Measurements from ENCODE around the gene SUN2. TPM values are rescaled to one million over a fixed set of nuclear protein-coding genes. Genes with fewer than 3 reads are reported as not detected.

SUN2 gene
- total RNA-seq, 6 donors from 2014 or later = 191 to 436 (median 275) TPM

GRCh38 chr22:38724926-38725571 is 30.7 kb downstream of the SUN2 start:
- H3K27ac ChIP-seq = no peak overlapping the region
- no peak overlapping the region for H3K4me3 ChIP-seq
- H3K36me3 ChIP-seq = peaks cover 50 to 98% (median 87%) of the 10 kb centered on the region in 4 donors
- H3K4me1 ChIP-seq = no peaks in the 10 kb centered on the region
- no peaks in the 10 kb centered on the region for H3K9me3 ChIP-seq
- ATAC-seq (ENCODE audit: low FRiP score in 2 of 2) (no peak), DNase-seq (no peak)
- no peaks in the 10 kb centered on the region for H3K27me3 ChIP-seq
- TF ChIP-seq CTCF (IDR thresholded peaks at IDR 0.05) (peak in 3 of 6 experiments; percentile 12 to 32 (median 16)), POLR2AphosphoS5 (IDR thresholded peaks at IDR 0.05) (no peak)
- WGBS, 2 donors = 72 to 81% methylated on average over 3 of the region's 3 CpGs

GRCh38 chr22:38724176-38724575 is 31.6 kb downstream of the SUN2 start:
- Histone ChIP-seq H3K36me3 (peaks cover 45 to 95% (median 78%) of the 10 kb centered on the region in 4 donors), H3K27ac (no peak overlapping the region), H3K9me3 (no peaks in the 10 kb centered on the region), H3K4me1 (peaks cover 0 to 1% (median 0%) of the 10 kb centered on the region in 4 donors), H3K27me3 (no peaks in the 10 kb centered on the region), H3K4me3 (no peak overlapping the region)
- DNase-seq (no peak), ATAC-seq (ENCODE audit: low FRiP score in 2 of 2) (no peak)
- 97 to 99% methylated on average over 6 to 7 of the region's 7 CpGs for WGBS, 2 donors
- no peak for TF ChIP-seq CTCF (IDR thresholded peaks at IDR 0.05)
- no peak for TF ChIP-seq POLR2AphosphoS5 (IDR thresholded peaks at IDR 0.05)
- TF ChIP-seq POLR2A (IDR thresholded peaks at IDR 0.05) = no peak
- TF ChIP-seq EP300 (IDR thresholded peaks at IDR 0.05) = no peak

GRCh38 chr22:38721551-38721950 is 34.2 kb downstream of the SUN2 start:
- WGBS, 2 donors = 90 to 96% methylated on average over 7 of the region's 7 CpGs
- no peak for TF ChIP-seq POLR2AphosphoS5 (IDR thresholded peaks at IDR 0.05)
- no peak for TF ChIP-seq EP300 (IDR thresholded peaks at IDR 0.05)
- TF ChIP-seq POLR2A (IDR thresholded peaks at IDR 0.05) = no peak
- no peak for TF ChIP-seq CTCF (IDR thresholded peaks at IDR 0.05)

GRCh38 chr22:38720350-38720749 is 35.4 kb downstream of the SUN2 start:
- peaks cover 25 to 87% (median 63%) of the 10 kb centered on the region in 4 donors for H3K36me3 ChIP-seq
- H3K27me3 ChIP-seq = no peaks in the 10 kb centered on the region
- TF ChIP-seq CTCF (IDR thresholded peaks at IDR 0.05) (no peak), POLR2A (IDR thresholded peaks at IDR 0.05) (no peak), POLR2AphosphoS5 (IDR thresholded peaks at IDR 0.05) (no peak), EP300 (IDR thresholded peaks at IDR 0.05) (no peak)
- no peaks in the 10 kb centered on the region for H3K9me3 ChIP-seq
- ATAC-seq (ENCODE audit: low FRiP score in 2 of 2) = no peak
- H3K4me1 ChIP-seq = peaks cover 10 to 20% (median 14%) of the 10 kb centered on the region in 4 donors
- no peak overlapping the region for H3K27ac ChIP-seq
- 89 to 92% methylated on average over 3 of the region's 3 CpGs for WGBS, 2 donors
- no peak overlapping the region for H3K4me3 ChIP-seq
- DNase-seq = no peak

More at GRCh38 chr22:38721551-38721950, 34.2 kb downstream of the SUN2 start:
- DNase-seq (no peak), ATAC-seq (ENCODE audit: low FRiP score in 2 of 2) (no peak)
- H3K4me1 ChIP-seq = peaks cover 10 to 15% (median 12%) of the 10 kb centered on the region in 4 donors
- H3K27me3 ChIP-seq = no peaks in the 10 kb centered on the region
- peaks cover 32 to 87% (median 64%) of the 10 kb centered on the region in 4 donors for H3K36me3 ChIP-seq
- H3K27ac ChIP-seq = no peak overlapping the region
- H3K4me3 ChIP-seq = no peak overlapping the region
- no peaks in the 10 kb centered on the region for H3K9me3 ChIP-seq

- Histone ChIP-seq H3K4me1 (peaks cover 20 to 31% (median 25%) of the 10 kb centered on the region in 4 donors), H3K4me3 (no peak overlapping the region), H3K27ac (peak overlapping the region in 3 of 4 donors; percentile 35 to 77 (median 48)), H3K36me3 (peaks cover 20 to 79% (median 52%) of the 10 kb centered on the region in 4 donors), H3K9me3 (no peaks in the 10 kb centered on the region), H3K27me3 (no peaks in the 10 kb centered on the region)
- TF ChIP-seq EP300 (IDR thresholded peaks at IDR 0.05) (no peak), POLR2A (IDR thresholded peaks at IDR 0.05) (no peak), CTCF (IDR thresholded peaks at IDR 0.05) (no peak)
- ATAC-seq (ENCODE audit: low FRiP score in 2 of 2) = no peak
- no peak for DNase-seq
- WGBS, 2 donors = 91 to 97% methylated on average over 6 of the region's 6 CpGs
These were observed 36.6 kb downstream of the SUN2 start for GRCh38 chr22:38719196-38719595.

Measured in upper lobe of left lung (tissue), 6 donors.